GM18873 (cell line): ENCODE measurements around the gene OR7C1.
"Not testable (repeated sequence)": the region's sequence is repeated elsewhere in the genome, so short reads cannot be mapped to it uniquely, and the experiment has no call there.

ENCODE experiments used
- ATAC-seq: cut with Tn5 transposase; IDR thresholded peaks from one replicate; pipeline ENCODE4 v1.9.1; 2021; ENCODE audit warnings: mild to moderate bottlenecking, moderate library complexity, moderate number of reproducible peaks; ENCODE audit not compliant: unreplicated experiment, low FRiP score

The OR7C1 gene

GRCh38 chr19:14835011-14835410 is at the start of gene OR7C1, which contains the start of gene OR7A5:
TSS of gene OR7C1 (minus strand) at chr19:14835185. CDS start at chr19:14800136, 35,049 bp downstream.
TSS of gene OR7A5 (minus strand) at chr19:14835185. CDS start at chr19:14828241, 6,944 bp downstream.
- no peak for ATAC-seq

- ATAC-seq: no peak
Observed at GRCh38 chr19:14871619-14872230, 36.7 kb upstream of the OR7C1 start.

- ATAC-seq: no peak
Observed at GRCh38 chr19:14868497-14868896, 33.5 kb upstream of the OR7C1 start.

- no peak for ATAC-seq
Observed at GRCh38 chr19:14848822-14849221, 13.8 kb upstream of the OR7C1 start, which contains the start of gene OR7A10. TSS of gene OR7A10 (minus strand) at chr19:14848922. CDS start at chr19:14841877, 7,045 bp downstream.

GRCh38 chr19:14843578-14843977 is 8.6 kb upstream of the OR7C1 start:
- no peak for ATAC-seq

GRCh38 chr19:14843169-14843568 is 8.2 kb upstream of the OR7C1 start:
- no peak for ATAC-seq

- no peak for ATAC-seq
Observed at GRCh38 chr19:14840206-14840605, 5.2 kb upstream of the OR7C1 start.

GRCh38 chr19:14837391-14837790 is 2.4 kb upstream of the OR7C1 start:
- ATAC-seq: no peak

- ATAC-seq: no peak
Observed at GRCh38 chr19:14830702-14831101, 4.3 kb downstream of the OR7C1 start.

- no peak for ATAC-seq
Observed at GRCh38 chr19:14826006-14826405, 9.0 kb downstream of the OR7C1 start.

- ATAC-seq: no peak
Observed at GRCh38 chr19:14821937-14822336, 13.0 kb downstream of the OR7C1 start.

- no peak for ATAC-seq
Observed at GRCh38 chr19:14818588-14818987, 16.4 kb downstream of the OR7C1 start.

- ATAC-seq: no peak
Observed at GRCh38 chr19:14817052-14817451, 17.9 kb downstream of the OR7C1 start.

GRCh38 chr19:14814982-14815652 is 19.9 kb downstream of the OR7C1 start:
- no peak for ATAC-seq

GRCh38 chr19:14809272-14810057 is 25.5 kb downstream of the OR7C1 start:
- ATAC-seq: no peak

GRCh38 chr19:14804765-14805164 is 30.2 kb downstream of the OR7C1 start:
- no peak for ATAC-seq

- no peak for ATAC-seq
Observed at GRCh38 chr19:14798760-14799159, 36.2 kb downstream of the OR7C1 start.

GRCh38 chr19:14796021-14796420 is 39.0 kb downstream of the OR7C1 start:
- ATAC-seq: no peak

- no peak for ATAC-seq
Observed at GRCh38 chr19:14795078-14795721, 39.8 kb downstream of the OR7C1 start.

GRCh38 chr19:14792250-14792649 is 42.7 kb downstream of the OR7C1 start:
- ATAC-seq: not testable (repeated sequence)

GRCh38 chr19:14786421-14786851 is 48.5 kb downstream of the OR7C1 start:
- ATAC-seq: no peak
